NK-92 treated with Interleukin-12 subunit alpha and Interleukin-12 subunit beta, amount 100 ng/mL, for 24 hours (cell line): ENCODE results near the gene CLEC2A.
"Not testable (repeated sequence)": the region's sequence is repeated elsewhere in the genome, so short reads cannot be mapped to it uniquely, and the experiment has no call there.

Experiments used
- DNase-seq: peaks from one replicate; lab custom pipeline; 2025; lab: John Stamatoyannopoulos, UW

The CLEC2A gene

GRCh38 chr12:9881246-9881645, 50.9 kb downstream of the CLEC2A start, which contains the start of gene KLRF2:
KLRF2 (plus strand) TSS chr12:9881489; CDS start chr12:9881596, 107 bp downstream.
- DNase-seq: no peak

GRCh38 chr12:9880532-9881078, 51.6 kb downstream of the CLEC2A start:
- no peak for DNase-seq

GRCh38 chr12:9876120-9876519, 56.0 kb downstream of the CLEC2A start:
- not testable (repeated sequence) for DNase-seq

GRCh38 chr12:9872742-9873141, 59.4 kb downstream of the CLEC2A start:
- DNase-seq: no peak

GRCh38 chr12:9872162-9872561, 60.0 kb downstream of the CLEC2A start:
- no peak for DNase-seq

GRCh38 chr12:9870286-9870866, 61.8 kb downstream of the CLEC2A start:
- no peak for DNase-seq

- peak; percentile 14 for DNase-seq
Measured at GRCh38 chr12:9869307-9870161, 62.6 kb downstream of the CLEC2A start, which contains the start of gene CLEC2B. CLEC2B (minus strand) TSS chr12:9869354.

GRCh38 chr12:9868951-9869306, 63.2 kb downstream of the CLEC2A start:
- no peak for DNase-seq

- DNase-seq: no peak
Measured at GRCh38 chr12:9868311-9868801, 63.8 kb downstream of the CLEC2A start.

GRCh38 chr12:9867531-9867930, 64.6 kb downstream of the CLEC2A start:
- DNase-seq: no peak

GRCh38 chr12:9866860-9867269, 65.3 kb downstream of the CLEC2A start:
- DNase-seq: no peak

GRCh38 chr12:9864913-9865675, 67.1 kb downstream of the CLEC2A start:
- DNase-seq: no peak
